Stomach smooth muscle (tissue), 2 donors: ENCODE results near the gene SPATA7.

Experiments
- H3K27ac ChIP-seq: one replicate; pipeline ENCODE4 v1.7.0; 2013; ENCODE audit warnings: mild to moderate bottlenecking, low read length, inconsistent platforms
- H3K27me3 ChIP-seq, 2 donors: one replicate each; pipeline ENCODE4 v1.7.0; 2013; ENCODE audit warnings: low read length in 2 of 2; ENCODE audit not compliant: insufficient read depth in 2 of 2, control insufficient read depth in 1 of 2
- H3K36me3 ChIP-seq, 2 donors: one replicate each; pipeline ENCODE4 v1.7.0; 2013; ENCODE audit warnings: low read length in 2 of 2; ENCODE audit not compliant: control insufficient read depth in 2 of 2, insufficient read depth in 2 of 2
- H3K4me1 ChIP-seq: one replicate; pipeline ENCODE4 v1.7.0; 2013; ENCODE audit warnings: low read length; ENCODE audit not compliant: control insufficient read depth, insufficient read depth
- H3K4me3 ChIP-seq, 2 donors: one replicate each; pipeline ENCODE4 v1.7.0; 2013; ENCODE audit warnings: low read length in 2 of 2
- H3K9ac ChIP-seq, 2 donors: one replicate each; pipeline ENCODE4 v1.7.0; 2013; ENCODE audit warnings: low read length in 2 of 2, mild to moderate bottlenecking in 1 of 2
- H3K9me3 ChIP-seq, 2 donors: one replicate each; pipeline ENCODE4 v1.7.0; 2013; ENCODE audit warnings: low read length in 2 of 2; ENCODE audit not compliant: control insufficient read depth in 2 of 2
- donor health status: healthy.
- donor health status: Pancreatic carcinoma.

The SPATA7 gene, protein sequence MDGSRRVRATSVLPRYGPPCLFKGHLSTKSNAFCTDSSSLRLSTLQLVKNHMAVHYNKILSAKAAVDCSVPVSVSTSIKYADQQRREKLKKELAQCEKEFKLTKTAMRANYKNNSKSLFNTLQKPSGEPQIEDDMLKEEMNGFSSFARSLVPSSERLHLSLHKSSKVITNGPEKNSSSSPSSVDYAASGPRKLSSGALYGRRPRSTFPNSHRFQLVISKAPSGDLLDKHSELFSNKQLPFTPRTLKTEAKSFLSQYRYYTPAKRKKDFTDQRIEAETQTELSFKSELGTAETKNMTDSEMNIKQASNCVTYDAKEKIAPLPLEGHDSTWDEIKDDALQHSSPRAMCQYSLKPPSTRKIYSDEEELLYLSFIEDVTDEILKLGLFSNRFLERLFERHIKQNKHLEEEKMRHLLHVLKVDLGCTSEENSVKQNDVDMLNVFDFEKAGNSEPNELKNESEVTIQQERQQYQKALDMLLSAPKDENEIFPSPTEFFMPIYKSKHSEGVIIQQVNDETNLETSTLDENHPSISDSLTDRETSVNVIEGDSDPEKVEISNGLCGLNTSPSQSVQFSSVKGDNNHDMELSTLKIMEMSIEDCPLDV

DNA sequence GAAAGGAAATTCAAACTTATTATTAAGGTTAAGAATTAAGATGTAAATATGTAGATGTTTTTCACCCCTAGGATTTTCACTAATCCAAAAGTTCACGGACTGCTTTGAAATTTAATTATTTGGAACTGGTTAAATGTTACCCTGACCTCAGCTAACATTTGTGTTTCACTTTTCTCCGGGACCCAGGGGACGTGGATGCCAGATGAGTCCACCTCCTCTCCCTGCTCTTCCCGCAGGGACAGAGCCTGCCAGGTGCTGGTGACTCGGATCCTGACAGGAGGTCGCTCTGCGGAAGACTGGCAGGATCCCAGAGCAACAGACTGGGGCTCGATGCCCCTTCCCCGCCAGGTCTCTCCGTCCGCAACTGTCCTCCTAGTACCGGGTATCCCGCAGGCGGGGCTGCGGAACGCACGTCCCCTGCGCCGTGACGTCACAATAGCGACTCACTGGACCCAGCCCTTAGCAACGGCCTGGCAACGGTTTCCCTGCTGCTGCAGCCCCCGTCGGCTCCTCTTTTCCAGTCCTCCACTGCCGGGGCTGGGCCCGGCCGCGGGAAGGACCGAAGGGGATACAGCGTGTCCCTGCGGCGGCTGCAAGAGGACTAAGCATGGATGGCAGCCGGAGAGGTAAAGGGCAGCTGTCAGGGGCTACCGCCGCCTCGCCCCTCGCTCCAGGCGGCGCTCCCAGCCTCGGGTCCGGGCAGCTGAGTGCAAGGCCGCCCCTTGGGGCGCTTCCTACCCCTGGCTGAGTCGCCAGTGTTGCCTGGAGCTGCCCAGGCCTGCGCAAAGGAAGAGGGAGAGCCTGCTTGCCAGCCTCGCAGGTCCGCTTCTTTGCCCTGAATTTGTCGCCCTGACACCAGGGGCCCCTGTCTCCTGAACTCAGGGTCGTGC is at the start of gene SPATA7:
Gene SPATA7, plus strand, starts transcription at position 446 of the 890 bp plus-strand sequence. Its CDS starts 162 bp downstream, at position 608.
- Histone ChIP-seq H3K4me1 (peaks cover 12% of the 10 kb centered on the region), H3K36me3 (no peaks in the 10 kb centered on the region), H3K27ac (peak within 1 kb of the TSS; percentile 71), H3K27me3 (no peaks in the 10 kb centered on the region), H3K4me3 (peak within 1 kb of the TSS; percentile 98 to 99), H3K9ac (peak within 1 kb of the TSS; percentile 91 to 92), H3K9me3 (no peaks in the 10 kb centered on the region)

DNA sequence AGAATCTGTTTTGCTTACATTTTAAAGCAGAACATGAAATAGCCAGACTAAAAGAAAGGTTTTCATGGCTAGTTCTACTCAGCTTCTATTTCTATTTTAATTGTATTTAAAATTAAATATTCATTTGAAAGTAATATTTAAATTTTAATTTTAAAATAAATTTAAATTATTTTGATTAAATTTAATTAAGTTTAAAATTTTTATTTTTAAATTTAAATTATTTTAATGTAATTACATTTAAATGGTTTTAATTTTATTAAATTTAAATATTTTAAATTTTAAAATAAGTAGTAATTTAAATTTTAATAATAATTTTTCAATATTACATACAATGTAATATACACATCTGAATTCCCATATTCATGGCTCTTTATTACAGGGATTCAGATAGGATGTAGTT is 45.1 kb upstream of the SPATA7 start:
- H3K4me1 ChIP-seq: no peaks in the 10 kb centered on the region
- H3K27ac ChIP-seq: no peak overlapping the region
- no peak overlapping the region for H3K9ac ChIP-seq
- no peaks in the 10 kb centered on the region for H3K36me3 ChIP-seq
- H3K9me3 ChIP-seq: no peaks in the 10 kb centered on the region
- H3K27me3 ChIP-seq: no peaks in the 10 kb centered on the region
- no peak overlapping the region for H3K4me3 ChIP-seq

DNA sequence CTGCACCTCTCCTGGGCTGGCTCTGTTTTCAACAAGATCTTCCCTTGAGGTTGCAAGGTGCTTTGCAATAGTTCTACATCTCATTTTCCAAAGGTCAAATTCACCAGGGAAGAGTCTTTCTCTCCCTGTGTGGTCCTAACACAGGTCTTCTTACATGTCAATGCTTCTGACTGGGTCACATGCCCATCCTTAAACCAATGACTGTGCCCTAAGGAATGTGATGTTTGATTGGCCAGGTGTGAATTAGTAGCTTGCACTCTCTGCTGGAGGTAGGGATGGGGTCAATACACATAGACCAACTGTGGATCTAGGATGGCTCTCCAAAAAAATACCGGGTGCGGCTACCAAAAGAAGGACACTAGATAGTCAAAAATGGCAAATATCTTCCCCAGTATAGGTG is 42.5 kb upstream of the SPATA7 start:
- no peak overlapping the region for H3K27ac ChIP-seq
- H3K4me1 ChIP-seq: no peaks in the 10 kb centered on the region
- no peaks in the 10 kb centered on the region for H3K9me3 ChIP-seq
- H3K9ac ChIP-seq: no peak overlapping the region
- H3K36me3 ChIP-seq: no peaks in the 10 kb centered on the region
- H3K4me3 ChIP-seq: no peak overlapping the region
- no peaks in the 10 kb centered on the region for H3K27me3 ChIP-seq

DNA sequence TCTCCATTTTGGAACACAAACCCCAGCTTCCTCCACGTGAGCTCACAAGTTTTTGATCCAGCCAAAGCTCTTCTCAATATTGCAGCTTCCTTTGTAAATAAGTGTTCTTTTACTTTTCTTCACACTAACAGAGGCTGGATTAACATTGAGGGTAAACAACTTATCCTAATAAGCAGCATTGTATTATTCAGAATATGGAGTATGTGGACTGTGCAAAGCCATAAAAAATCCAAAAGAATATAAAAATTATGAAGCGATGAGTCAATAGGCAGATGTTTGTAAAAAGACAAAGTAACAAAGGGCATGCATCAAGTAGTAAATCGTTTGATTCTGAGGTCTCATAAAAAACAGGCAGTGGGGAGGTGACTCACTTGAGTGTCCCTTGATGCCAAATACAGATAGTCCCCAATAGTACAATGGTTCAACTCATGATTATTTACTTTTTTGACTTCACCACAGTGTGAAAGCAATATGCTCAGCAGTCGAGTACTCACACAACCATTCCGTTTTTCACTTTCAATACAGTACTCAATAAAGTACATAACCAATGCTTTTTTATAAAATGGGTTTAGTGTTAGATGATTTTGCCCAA is 39.3 kb upstream of the SPATA7 start:
- no peaks in the 10 kb centered on the region for H3K27me3 ChIP-seq
- H3K4me1 ChIP-seq: no peaks in the 10 kb centered on the region
- H3K36me3 ChIP-seq: no peaks in the 10 kb centered on the region
- no peak overlapping the region for H3K4me3 ChIP-seq
- no peak overlapping the region for H3K27ac ChIP-seq
- no peaks in the 10 kb centered on the region for H3K9me3 ChIP-seq
- H3K9ac ChIP-seq: no peak overlapping the region

DNA sequence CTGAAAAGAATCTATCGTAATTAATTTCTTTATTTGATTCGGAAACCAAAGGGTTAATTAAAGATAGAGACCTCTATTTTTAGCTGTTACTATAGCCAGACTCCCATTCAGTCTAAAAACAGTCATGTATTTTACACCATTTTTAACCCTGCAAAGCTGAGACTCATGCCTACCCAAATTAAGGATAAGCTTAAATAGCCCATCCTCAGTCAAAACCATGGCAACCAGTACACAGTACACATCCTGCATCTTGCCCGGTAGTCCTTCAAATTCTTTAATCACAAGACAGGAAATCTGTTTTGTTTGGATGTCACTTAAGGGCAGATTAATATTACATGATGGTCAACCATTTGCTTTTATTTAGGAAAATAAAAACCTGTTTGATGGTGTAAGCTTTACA is 36.9 kb upstream of the SPATA7 start:
- Histone ChIP-seq H3K9me3 (no peaks in the 10 kb centered on the region), H3K27me3 (no peaks in the 10 kb centered on the region), H3K4me1 (no peaks in the 10 kb centered on the region), H3K36me3 (no peaks in the 10 kb centered on the region), H3K4me3 (no peak overlapping the region), H3K9ac (no peak overlapping the region), H3K27ac (no peak overlapping the region)

DNA sequence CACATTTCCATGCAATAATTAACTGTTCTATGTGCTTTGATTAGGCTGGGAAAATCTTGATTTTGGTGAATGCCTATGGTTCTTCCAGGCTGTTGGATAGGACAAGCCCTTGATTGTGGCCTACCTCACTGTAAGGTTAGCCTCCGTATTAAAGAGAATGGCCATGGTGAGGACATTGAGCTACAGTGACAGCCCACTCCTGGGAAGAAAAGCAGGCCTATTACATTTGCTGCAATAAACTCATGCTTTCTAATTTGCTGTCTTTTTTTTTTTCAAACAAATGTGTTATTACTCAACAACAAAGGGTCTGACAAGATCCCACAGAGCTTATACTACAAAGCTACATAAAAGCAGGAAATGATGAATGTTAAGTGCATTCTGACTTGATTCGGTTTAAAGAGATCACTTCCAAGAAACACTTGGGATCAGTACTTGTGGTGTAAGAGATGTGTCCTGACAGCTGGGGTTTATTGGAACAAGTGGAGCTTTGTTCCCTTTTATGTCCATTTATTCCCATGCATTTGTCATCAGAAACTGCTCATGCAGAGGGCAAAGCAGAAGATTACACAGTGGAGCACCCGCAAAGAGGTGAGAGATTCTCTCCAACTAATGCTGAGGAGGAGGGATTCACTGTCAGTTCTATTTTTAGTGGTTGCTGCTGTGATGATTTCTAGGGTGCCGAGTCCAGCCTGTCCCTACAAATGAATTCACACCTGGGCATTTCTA is 33.3 kb upstream of the SPATA7 start:
- Histone ChIP-seq H3K9me3 (no peaks in the 10 kb centered on the region), H3K27ac (no peak overlapping the region), H3K9ac (no peak overlapping the region), H3K4me3 (no peak overlapping the region), H3K4me1 (no peaks in the 10 kb centered on the region), H3K27me3 (no peaks in the 10 kb centered on the region), H3K36me3 (no peaks in the 10 kb centered on the region)

DNA sequence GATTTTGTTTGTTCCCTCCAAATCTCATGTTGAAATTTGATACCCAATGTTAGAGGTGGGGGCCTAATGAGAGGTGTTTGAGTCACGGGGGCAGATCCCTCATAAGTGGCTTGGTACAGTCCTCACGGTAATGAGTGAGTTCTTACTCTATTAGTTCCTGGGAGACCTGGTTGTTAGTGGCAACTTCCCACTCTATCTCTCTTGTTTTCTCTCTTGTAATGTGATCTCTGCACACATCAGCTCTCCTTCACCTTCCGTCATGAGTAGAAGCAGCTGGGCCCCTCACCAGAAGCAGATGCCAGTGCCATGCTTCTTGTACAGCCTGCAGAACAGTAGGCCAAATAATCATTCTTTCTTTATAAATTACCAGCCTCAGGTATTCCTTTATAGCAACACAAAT is 32.8 kb upstream of the SPATA7 start:
- Histone ChIP-seq H3K27ac (no peak overlapping the region), H3K4me1 (no peaks in the 10 kb centered on the region), H3K9ac (no peak overlapping the region), H3K27me3 (no peaks in the 10 kb centered on the region), H3K36me3 (no peaks in the 10 kb centered on the region), H3K9me3 (no peaks in the 10 kb centered on the region), H3K4me3 (no peak overlapping the region)

DNA sequence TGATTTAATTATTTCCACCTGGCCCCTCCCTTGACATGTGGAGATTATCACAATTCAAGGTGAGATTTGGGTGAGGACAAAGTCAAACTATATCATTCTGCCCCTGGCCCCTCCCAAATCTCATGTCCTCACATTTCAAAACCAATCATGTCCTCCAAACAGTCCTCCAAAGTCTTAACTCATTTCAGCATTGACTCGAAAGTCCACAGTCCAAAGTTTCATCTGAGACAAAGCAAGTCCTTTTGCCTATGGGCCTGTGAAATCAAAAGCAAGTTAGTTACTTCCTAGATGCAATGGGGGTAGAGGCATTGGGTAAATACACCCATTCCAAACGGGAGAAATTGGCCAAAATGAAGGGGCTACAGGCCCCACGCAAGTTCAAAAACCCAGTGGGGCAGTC is 31.1 kb upstream of the SPATA7 start:
- no peaks in the 10 kb centered on the region for H3K36me3 ChIP-seq
- H3K9me3 ChIP-seq: no peaks in the 10 kb centered on the region
- H3K9ac ChIP-seq: no peak overlapping the region
- no peak overlapping the region for H3K4me3 ChIP-seq
- H3K27me3 ChIP-seq: no peaks in the 10 kb centered on the region
- no peaks in the 10 kb centered on the region for H3K4me1 ChIP-seq
- H3K27ac ChIP-seq: no peak overlapping the region

DNA sequence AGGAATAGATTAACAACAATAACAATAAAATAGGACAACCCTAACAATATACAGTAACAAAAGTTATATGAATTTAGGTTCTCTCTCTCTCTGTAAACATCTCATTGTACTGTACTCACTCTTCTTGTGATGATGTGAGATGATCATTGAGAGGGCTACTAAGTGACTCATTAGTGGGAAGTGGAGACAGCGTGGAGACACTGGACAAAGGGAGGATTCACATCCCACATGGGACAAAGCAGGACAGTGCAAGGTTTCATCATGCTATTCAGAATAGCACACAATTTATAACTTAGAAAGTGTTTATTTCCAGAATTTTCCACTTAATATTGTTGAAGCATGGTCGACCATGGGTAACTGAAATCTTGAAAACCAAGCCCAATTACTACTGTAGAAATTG is 26.0 kb upstream of the SPATA7 start:
- no peak overlapping the region for H3K4me3 ChIP-seq
- no peaks in the 10 kb centered on the region for H3K9me3 ChIP-seq
- no peak overlapping the region for H3K9ac ChIP-seq

DNA sequence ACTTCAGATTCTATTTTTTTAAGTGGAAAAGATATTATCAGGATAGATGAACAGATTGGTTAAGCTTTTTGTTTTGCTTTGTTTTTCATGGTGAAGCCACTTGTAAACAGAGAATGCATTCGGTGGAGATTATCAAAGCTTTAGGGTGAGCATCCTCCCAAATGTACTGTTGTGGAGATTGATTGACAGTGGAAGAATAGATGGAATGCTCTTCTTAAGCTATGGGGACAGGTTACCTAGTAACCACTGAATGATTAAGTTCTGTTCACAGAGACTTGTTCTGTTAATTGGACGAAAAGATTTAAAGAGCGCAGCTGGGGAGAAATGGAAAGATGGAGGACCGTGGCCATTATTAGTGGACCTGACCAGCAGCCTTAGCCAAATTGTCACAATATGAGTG is 21.8 kb upstream of the SPATA7 start:
- Histone ChIP-seq H3K4me1 (no peaks in the 10 kb centered on the region), H3K36me3 (no peaks in the 10 kb centered on the region), H3K9ac (no peak overlapping the region), H3K27ac (no peak overlapping the region), H3K4me3 (no peak overlapping the region), H3K9me3 (no peaks in the 10 kb centered on the region), H3K27me3 (no peaks in the 10 kb centered on the region)

More for the DNA sequence above, 26.0 kb upstream of the SPATA7 start:
- Histone ChIP-seq H3K27me3 (no peaks in the 10 kb centered on the region), H3K27ac (no peak overlapping the region), H3K36me3 (no peaks in the 10 kb centered on the region), H3K4me1 (no peaks in the 10 kb centered on the region)
